HG03045 (cell line): Measurements from ENCODE around the gene KIAA1143.
A peak's percentile ranks its signal among the peaks of the same experiment; 100 is the strongest.

Source experiments
- ATAC-seq: cut with Tn5 transposase; IDR thresholded peaks from one replicate; pipeline ENCODE4 v1.9.1; 2021; ENCODE audit warnings: mild to moderate bottlenecking, moderate library complexity; ENCODE audit not compliant: unreplicated experiment

KIAA1143 gene

DNA sequence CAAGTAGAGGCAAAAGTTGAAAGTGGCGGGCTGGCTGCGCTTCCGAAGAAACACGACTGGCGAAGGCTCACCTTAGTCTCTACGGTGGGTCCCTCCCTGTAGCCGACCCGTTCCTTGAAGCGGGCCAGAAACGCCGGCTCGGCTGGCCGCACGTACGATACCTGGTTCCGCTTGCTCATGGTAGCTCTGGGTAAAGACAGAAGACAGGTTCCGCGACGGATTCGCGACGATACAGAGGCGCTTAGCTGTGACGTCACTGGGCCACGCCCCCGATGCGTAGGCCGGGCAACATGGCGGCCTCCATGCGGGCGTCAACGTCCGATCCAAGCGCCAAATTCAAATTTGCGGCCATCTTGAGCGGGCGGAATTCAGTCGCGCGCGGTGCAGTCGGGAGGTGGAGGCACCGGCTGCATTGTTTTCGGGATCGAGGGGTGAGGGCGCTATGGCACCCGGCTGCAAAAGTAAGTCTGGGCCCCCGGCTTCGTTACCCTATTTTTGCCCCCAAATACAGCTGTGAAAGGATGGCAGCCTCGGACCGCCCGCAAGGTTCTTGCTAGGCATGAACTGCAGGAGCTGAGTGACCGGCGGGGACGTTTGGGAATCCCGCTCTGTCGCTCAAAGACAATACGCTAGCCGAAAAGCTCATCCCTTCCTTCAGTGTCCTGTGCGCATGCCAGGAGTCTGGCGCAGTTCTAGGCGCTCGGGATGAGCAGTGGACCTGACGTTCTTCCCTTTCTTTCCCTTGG, at the start of gene KIAA1143, which contains the start of gene KIF15:
Gene KIAA1143, minus strand, starts transcription at position 196 of the 746 bp plus-strand sequence. Its CDS starts 17 bp downstream, at position 179.
Gene KIF15, plus strand, starts transcription at position 371 of the 746 bp plus-strand sequence. Its CDS starts 72 bp downstream, at position 443.
- ATAC-seq: peak; percentile 94

DNA sequence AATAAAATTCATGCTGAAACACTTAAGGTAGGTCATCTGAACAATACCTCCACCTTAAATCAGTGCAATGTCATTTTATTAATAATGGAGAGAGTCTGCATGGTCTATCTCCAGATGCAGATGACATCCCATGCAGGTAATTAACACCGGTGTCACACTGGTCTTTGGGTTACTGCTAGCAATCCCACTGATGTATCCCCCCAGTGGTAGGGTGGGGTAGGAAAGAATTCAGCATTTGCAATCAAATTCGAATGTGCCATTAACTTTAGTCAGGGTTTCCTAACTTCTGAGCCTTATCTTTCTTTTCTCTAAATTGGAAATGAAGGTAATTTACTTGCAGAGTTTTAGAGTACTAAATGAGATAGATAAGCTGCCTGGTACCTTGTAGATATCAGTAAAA, 44.5 kb upstream of the KIAA1143 start:
- ATAC-seq: no peak

DNA sequence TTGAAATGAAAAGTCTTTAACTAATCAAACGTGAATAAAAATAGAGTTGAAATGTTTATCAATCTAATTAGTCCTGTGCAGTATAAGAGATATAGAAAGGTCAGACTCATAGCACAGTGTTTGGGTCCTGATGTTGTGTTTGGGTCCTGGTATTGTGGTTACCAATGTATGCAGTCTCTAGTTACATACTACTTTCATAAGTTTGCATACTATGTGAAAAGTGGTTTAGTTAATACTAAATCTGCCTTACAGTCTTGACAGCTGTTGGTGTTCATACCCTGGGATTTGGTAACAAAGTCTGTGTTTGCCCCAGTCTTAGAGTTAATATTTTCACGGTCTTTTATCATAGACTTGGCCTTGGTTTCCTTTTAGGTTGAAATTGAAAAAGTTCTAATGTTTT, 41.9 kb upstream of the KIAA1143 start:
- no peak for ATAC-seq

DNA sequence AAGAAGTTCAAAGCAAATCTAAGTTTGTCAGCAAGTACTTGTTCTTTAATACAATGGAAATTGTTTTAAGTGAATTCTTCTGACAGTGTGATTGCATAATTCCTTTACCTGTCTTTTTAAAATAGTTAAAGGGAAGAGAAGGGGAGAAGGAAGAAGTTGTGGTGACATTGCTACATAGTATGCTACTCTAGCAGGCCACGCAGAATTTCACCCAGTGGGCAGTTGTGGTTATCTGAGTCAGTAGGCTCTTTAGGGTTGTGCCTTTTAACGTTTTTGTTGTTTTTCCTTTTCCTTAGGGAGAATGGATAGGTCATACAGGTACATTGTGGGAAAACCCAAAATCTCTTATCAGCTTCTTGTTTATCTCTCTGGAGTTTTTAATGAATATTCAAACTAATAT, 40.6 kb upstream of the KIAA1143 start:
- ATAC-seq: no peak

DNA sequence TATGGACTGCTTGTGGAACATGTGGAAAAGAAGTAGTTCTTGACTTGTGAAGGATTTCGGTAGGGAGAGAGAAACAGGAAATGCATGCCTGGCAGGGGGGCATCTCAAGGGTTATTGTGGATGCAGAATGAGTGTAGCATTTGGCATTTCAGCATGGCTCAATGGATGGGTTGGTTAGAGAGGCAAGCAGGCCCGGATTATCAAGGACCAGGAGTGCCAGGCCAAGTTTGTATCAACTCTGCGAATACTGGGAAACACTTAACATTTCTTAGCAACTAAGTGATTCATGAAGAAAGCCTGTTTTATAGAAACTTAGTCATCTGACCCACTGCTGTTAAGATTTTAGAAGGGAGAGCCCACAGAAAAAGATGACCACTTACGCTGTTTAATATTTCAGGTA, 33.8 kb upstream of the KIAA1143 start:
- no peak for ATAC-seq

DNA sequence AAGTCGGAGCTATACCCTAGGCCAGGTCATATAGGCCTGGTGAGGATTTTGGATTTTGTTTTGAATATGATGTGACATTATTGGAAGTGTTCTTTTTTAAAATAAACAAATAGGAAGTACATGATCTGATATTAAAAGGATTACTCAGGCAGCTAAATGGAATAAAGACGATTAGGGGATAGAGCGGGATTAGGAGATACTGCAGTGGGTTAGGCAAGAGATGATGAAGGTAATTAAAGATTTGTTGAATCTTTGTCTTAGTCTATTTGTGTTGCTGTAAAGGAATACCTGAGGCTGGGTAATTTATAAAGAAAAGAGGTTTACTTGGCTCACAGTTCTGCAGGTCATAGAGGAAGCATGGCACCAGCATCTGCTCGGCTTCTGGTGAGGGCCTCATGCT, 21.5 kb upstream of the KIAA1143 start:
- ATAC-seq: no peak

DNA sequence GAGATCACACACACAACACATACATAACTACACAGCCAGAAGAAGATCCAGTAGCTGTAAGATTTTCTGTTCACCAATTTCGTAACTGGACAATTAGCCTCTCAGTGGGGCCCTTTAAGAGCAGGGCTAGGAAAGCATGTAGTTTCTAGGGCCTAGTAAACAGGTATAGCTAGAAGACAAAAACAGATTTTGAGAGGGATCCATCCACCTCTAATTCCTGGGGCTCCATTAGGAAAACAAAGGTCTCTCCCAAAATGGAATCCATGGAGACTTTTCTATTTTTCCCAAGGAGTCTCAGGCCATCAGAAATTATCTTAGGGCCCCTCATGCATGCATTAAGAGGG, 10.7 kb upstream of the KIAA1143 start:
- ATAC-seq: no peak

DNA sequence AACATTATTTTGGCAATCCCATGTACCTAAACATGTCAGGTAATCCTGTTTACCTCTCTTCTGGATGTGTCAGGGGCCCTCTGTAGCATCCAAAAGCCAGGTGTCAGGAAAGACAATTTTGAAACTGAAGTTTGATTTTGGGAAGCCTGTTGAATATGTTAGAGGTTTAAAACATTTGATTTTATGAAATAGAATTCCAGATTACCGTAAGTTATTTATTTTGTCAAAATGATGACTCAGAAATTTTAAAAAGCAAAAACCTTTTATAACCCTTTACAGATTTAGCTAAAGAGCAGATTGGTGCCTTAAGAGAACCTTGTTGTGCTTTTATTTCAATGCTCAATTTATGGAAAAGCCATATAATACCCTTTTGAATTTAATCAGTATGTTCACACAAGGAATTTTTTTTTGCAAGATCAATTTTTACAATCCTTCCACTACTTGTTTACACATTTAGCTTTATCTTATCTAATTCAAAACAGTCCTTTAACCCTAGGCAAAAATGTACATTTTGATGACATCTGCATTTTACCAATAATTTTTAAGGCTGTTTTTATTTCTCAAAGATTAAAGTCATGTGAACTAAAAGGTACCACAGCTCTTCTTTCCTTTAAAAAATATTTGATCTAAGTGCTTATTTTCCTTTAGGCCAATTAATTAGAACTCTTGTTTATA, 10.1 kb upstream of the KIAA1143 start:
- no peak for ATAC-seq

DNA sequence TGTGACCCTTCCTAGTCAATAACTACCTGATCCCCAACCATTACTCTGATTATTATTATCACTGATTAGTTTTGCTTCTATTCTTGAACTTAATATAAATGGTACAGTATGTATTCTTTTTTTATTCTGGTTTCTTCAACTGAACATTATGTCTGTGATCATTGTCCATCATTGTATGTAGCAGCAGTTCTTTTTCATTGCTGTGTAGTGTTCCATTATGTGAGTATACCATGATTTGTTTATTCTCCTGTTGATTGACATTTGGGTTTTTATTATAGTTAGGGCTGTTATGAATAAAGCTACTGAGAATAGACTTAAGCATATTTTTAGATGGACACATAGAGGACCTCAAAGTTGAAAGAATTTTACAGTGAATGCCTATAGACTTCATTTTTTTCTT, 2.8 kb upstream of the KIAA1143 start:
- ATAC-seq: no peak

DNA sequence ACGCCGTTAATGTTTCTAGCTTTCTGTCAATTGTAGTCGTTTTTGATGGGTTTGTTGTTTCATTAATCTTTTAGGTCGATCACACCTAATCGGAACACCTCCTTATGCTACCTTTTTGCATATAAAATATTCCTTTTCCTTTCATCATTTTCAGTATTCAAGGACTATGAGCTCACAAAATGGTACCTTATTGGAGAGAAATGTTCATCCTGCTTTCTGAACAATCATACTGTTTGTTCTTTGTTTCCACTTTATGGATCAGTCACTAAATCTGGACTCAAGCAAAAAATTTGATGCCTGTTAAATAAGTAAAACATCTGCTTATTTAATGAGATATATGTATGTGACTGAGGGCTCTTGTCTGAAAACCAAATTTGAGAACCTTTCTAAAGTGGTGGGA, 1.3 kb upstream of the KIAA1143 start:
- ATAC-seq: no peak

DNA sequence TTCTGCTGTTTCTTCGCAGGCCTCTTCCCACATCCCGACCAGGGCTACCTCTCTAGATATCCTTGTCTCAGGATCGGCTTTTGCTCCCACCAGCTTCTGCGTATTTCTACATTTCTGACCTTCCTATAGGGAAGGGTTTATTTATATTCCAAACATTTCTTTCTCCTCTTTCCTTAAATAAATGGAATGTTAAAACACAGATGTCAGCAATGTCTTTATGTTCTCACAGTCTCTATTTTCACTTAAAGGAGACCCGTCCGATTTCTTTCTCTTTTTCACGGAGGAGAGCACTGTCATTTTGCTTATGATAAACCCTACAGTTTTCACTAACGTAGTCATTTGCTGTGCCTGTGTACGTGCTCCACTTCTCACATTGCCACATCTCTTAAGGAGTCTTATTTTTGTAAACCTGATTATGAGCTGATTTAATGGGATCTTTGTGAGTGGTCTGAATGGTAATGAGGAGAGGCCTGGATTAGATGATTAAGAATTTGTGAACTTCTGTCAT, 805 bp upstream of the KIAA1143 start:
- no peak for ATAC-seq

DNA sequence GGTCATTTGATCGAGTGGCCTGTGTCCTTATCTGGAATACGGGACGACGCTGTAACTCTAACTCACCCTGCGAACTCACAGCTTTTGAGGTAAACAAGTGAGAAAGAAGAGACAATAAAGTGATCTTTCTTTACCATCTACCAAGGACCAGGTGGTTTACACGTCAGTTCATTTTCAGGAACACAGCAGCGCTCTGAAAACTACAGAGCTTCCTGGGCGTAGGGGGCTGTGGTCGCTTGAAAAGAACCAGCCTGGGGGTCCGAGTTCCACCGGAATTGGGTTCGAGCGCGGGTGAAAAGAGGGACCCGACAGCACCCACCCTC, 357 bp downstream of the KIAA1143 start:
- no peak for ATAC-seq

DNA sequence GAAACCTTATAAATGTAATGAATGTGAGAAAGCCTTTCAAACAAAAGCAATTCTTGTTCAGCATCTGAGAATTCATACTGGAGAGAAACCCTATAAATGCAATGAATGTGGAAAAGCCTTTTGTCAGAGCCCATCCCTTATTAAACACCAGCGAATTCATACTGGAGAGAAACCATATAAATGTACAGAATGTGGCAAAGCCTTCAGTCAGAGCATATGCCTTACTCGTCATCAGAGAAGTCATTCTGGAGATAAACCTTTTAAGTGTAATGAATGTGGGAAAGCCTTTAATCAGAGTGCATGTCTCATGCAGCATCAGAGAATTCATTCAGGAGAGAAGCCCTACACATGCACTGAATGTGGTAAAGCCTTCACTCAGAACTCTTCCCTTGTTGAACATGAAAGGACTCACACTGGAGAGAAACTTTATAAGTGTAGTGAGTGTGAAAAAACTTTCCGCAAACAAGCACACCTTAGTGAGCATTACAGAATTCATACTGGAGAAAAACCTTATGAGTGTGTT, 26.7 kb downstream of the KIAA1143 start:
- no peak for ATAC-seq

DNA sequence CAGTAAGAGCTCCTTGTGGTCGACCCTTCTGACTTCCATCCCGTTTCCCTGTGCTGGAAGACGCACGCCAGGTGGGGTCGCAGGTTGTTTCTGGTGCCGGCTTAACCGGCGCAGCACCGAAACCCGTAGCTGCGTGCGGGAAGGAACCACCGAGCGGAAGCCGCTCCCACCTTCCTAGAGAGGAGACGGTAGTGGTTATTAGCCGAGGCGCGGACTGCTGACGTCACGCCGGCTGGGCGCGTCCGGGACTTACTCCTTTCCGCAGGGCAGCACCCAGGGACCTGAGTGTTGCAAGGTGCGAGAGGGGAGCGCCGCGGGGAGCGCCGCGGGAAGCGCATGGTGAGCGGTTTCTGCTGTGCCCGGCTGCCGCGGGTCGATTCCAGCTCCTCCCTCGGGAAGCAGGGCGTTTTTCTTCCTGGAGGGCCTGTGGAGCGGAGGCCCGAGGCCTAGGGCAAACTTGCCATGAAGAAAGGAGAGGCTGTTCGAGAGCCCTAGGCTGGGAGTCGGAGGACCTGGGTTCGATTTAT, 32.0 kb downstream of the KIAA1143 start, which contains the start of gene ZNF501:
Gene ZNF501, plus strand, starts transcription at position 252 of the 527 bp plus-strand sequence. CDS start 4,787 bp downstream, outside the sequence.
- ATAC-seq: peak; percentile 89

DNA sequence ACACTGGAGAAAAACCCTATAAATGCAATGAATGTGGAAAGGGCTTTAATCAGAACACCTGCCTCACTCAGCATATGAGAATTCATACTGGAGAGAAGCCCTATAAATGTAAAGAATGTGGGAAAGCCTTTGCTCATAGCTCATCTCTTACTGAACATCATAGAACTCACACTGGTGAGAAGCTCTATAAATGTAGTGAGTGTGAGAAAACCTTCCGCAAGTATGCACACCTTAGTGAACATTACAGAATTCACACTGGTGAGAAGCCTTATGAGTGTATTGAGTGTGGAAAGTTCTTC, 39.4 kb downstream of the KIAA1143 start:
- ATAC-seq: no peak

DNA sequence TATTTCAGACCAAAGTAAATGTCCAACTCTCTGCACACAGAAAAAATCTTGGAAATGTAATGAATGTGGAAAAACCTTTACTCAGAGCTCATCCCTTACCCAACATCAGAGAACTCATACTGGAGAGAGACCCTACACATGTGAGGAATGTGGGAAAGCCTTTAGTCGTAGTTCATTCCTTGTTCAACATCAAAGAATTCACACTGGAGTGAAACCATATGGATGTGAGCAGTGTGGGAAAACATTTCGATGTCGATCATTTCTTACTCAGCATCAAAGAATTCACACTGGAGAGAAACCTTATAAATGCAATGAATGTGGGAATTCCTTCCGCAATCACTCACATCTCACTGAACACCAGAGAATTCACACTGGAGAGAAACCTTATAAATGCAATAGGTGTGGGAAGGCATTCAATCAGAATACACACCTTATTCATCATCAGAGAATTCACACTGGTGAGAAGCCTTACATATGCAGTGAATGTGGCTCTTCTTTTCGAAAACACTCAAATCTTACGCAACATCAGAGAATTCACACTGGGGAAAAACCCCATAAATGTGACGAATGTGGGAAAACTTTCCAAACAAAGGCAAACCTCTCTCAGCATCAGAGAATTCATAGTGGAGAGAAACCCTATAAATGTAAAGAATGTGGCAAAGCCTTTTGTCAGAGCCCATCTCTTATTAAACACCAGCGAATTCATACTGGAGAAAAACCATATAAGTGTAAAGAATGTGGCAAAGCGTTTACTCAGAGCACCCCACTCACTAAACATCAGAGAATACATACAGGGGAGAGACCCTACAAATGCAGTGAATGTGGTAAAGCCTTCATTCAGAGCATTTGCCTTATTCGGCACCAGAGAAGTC, 40.0 kb downstream of the KIAA1143 start:
- no peak for ATAC-seq

DNA sequence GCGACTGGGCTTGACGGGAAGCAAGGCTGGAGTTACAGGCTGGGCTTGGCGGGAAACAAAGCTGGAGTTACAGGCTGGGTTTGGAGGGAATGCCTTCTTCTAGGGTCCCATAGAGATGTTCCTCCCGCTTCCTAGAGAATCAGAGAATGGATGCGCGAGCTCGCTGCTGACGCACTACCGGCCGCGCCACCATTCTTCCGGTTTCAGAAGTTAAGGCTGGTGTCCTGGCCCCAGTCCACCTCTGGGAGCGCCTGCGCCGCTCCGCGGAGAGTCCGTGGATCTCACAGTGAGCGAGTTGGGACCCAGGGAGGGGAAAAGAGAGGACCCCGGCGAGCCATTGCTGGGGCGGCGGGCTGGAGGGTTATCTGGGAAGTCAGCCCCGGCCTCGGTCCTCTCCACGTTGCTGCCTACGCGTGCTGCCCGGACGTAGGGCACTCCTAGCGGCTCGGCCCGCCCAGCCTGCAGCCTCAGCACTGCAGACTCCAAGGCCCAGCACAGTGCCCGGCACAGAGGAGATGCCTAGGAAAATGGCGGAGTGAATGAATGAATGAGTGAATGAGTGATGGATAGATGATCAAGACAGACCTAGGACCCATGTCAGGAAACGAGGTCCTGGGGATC, 48.9 kb downstream of the KIAA1143 start, which contains the start of gene ZNF502:
Gene ZNF502, plus strand, starts transcription at position 206 of the 621 bp plus-strand sequence. CDS start 7,602 bp downstream, outside the sequence.
- no peak for ATAC-seq
